ENCODE results near the gene CDAN1. TPM values are rescaled to one million over a fixed set of nuclear protein-coding genes. Genes with fewer than 3 reads are reported as not detected.

CDAN1 gene
- total RNA-seq, 1 experiment from 2014 or later: 16.4 TPM

DNA sequence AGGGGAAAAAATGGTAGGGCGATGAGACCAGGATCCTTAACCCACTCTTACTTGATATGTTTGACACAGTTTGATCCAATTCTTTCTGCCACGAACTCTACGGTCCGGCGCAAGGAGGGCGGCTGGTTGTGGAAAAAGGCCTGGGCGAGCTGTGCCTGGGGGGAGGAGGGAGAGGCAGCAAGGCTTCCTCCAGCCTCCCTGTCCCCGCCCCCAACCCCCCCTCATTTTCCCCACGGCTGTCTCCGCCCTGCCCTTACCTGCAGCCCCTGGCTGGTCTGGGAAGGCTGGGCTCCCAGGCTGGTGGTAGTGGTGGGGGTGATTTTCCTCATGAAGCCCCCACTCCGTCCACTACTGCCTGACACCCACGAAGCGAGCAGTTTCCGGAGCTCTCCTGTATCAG is 8.0 kb downstream of the CDAN1 start (continued):
- TF ChIP-seq RORB (CRISPR knock-in tag; IDR thresholded peaks at IDR 0.05): no peak
- TF ChIP-seq NR1H2 (CRISPR knock-in tag; IDR thresholded peaks at IDR 0.05): no peak
- TF ChIP-seq, protein P1, sequence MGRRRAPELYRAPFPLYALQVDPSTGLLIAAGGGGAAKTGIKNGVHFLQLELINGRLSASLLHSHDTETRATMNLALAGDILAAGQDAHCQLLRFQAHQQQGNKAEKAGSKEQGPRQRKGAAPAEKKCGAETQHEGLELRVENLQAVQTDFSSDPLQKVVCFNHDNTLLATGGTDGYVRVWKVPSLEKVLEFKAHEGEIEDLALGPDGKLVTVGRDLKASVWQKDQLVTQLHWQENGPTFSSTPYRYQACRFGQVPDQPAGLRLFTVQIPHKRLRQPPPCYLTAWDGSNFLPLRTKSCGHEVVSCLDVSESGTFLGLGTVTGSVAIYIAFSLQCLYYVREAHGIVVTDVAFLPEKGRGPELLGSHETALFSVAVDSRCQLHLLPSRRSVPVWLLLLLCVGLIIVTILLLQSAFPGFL (CRISPR knock-in tag; IDR thresholded peaks at IDR 0.05; ENCODE audit: borderline replicate concordance): no peak
- TF ChIP-seq JAZF1 (CRISPR knock-in tag; IDR thresholded peaks at IDR 0.05): no peak
- TF ChIP-seq, protein P2, sequence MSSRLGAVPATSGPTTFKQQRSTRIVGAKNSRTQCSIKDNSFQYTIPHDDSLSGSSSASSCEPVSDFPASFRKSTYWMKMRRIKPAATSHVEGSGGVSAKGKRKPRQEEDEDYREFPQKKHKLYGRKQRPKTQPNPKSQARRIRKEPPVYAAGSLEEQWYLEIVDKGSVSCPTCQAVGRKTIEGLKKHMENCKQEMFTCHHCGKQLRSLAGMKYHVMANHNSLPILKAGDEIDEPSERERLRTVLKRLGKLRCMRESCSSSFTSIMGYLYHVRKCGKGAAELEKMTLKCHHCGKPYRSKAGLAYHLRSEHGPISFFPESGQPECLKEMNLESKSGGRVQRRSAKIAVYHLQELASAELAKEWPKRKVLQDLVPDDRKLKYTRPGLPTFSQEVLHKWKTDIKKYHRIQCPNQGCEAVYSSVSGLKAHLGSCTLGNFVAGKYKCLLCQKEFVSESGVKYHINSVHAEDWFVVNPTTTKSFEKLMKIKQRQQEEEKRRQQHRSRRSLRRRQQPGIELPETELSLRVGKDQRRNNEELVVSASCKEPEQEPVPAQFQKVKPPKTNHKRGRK (CRISPR knock-in tag; IDR thresholded peaks at IDR 0.05; ENCODE audit: borderline replicate concordance): no peak
- TF ChIP-seq, protein P3, sequence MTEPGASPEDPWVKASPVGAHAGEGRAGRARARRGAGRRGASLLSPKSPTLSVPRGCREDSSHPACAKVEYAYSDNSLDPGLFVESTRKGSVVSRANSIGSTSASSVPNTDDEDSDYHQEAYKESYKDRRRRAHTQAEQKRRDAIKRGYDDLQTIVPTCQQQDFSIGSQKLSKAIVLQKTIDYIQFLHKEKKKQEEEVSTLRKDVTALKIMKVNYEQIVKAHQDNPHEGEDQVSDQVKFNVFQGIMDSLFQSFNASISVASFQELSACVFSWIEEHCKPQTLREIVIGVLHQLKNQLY (CRISPR knock-in tag; IDR thresholded peaks at IDR 0.05): no peak

DNA sequence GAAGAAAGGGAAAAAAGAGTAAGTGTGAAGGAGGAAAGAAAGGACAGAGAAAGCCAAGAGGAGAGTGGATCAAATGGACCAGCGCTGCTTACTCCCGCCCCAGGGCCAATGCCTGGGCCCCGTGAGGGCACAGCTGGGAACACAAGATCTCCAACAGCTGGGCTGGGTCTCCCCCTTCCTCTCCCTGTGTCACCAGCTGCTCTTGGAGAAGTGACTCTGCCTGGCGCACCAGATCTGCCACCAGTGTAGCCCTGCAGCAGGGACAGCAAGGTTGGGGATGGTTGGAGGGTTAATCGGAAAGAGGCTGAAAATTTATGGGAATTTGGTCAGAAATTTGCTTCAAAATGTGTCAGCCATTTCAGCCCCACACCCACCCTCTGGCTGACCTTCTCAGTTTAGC is 8.4 kb downstream of the CDAN1 start:
- Mint-ChIP-seq H3K36me3 (peaks cover 53% of the 10 kb centered on the region), H3K27ac (no peak overlapping the region), H3K4me3 (no peak overlapping the region), H3K9me3 (no peaks in the 10 kb centered on the region), H3K4me1 (peaks cover 17% of the 10 kb centered on the region), H3K27me3 (ENCODE audit: low read depth) (no peaks in the 10 kb centered on the region)
- ATAC-seq (no peak; the same call in 1 of the 2 replicates), DNase-seq (ENCODE audit: low spot score) (no peak)
- TF ChIP-seq SOX15 (CRISPR knock-in tag; IDR thresholded peaks at IDR 0.05): no peak
- TF ChIP-seq ZNF219 (CRISPR knock-in tag; IDR thresholded peaks at IDR 0.05; ENCODE audit: borderline replicate concordance): no peak
- TF ChIP-seq ZNF121 (CRISPR knock-in tag; IDR thresholded peaks at IDR 0.05): no peak
- TF ChIP-seq, protein P4, sequence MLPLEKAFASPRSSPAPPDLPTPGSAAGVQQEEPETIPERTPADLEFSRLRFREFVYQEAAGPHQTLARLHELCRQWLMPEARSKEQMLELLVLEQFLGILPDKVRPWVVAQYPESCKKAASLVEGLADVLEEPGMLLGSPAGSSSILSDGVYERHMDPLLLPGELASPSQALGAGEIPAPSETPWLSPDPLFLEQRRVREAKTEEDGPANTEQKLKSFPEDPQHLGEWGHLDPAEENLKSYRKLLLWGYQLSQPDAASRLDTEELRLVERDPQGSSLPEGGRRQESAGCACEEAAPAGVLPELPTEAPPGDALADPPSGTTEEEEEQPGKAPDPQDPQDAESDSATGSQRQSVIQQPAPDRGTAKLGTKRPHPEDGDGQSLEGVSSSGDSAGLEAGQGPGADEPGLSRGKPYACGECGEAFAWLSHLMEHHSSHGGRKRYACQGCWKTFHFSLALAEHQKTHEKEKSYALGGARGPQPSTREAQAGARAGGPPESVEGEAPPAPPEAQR (CRISPR knock-in tag; IDR thresholded peaks at IDR 0.05): no peak
- TF ChIP-seq, protein P5, sequence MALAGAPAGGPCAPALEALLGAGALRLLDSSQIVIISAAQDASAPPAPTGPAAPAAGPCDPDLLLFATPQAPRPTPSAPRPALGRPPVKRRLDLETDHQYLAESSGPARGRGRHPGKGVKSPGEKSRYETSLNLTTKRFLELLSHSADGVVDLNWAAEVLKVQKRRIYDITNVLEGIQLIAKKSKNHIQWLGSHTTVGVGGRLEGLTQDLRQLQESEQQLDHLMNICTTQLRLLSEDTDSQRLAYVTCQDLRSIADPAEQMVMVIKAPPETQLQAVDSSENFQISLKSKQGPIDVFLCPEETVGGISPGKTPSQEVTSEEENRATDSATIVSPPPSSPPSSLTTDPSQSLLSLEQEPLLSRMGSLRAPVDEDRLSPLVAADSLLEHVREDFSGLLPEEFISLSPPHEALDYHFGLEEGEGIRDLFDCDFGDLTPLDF (CRISPR knock-in tag; IDR thresholded peaks at IDR 0.05): no peak
- TF ChIP-seq GRHL2 (CRISPR knock-in tag; IDR thresholded peaks at IDR 0.05; ENCODE audit: insufficient replicate concordance, severe bottlenecking): no peak
- TF ChIP-seq ETV6 (CRISPR knock-in tag; IDR thresholded peaks at IDR 0.05): no peak
- TF ChIP-seq ESRRA (CRISPR knock-in tag; IDR thresholded peaks at IDR 0.05; ENCODE audit: borderline replicate concordance): no peak
- TF ChIP-seq FOXP1 (CRISPR knock-in tag; IDR thresholded peaks at IDR 0.05; ENCODE audit: borderline replicate concordance): no peak
- no peak for TF ChIP-seq RORB (CRISPR knock-in tag; IDR thresholded peaks at IDR 0.05)
- TF ChIP-seq, protein P3 (CRISPR knock-in tag; IDR thresholded peaks at IDR 0.05): no peak
- TF ChIP-seq ZNF317 (CRISPR knock-in tag; IDR thresholded peaks at IDR 0.05; ENCODE audit: borderline replicate concordance, low read depth): no peak
- TF ChIP-seq JUN (CRISPR knock-in tag; IDR thresholded peaks at IDR 0.05): no peak
- TF ChIP-seq, protein P6, sequence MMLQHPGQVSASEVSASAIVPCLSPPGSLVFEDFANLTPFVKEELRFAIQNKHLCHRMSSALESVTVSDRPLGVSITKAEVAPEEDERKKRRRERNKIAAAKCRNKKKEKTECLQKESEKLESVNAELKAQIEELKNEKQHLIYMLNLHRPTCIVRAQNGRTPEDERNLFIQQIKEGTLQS (CRISPR knock-in tag; conservative IDR thresholded peaks at IDR 0.05): no peak
- no peak for TF ChIP-seq GABPB1 (CRISPR knock-in tag; IDR thresholded peaks at IDR 0.05)
- TF ChIP-seq ZNF232 (CRISPR knock-in tag; IDR thresholded peaks at IDR 0.05): no peak
- TF ChIP-seq, protein P7, sequence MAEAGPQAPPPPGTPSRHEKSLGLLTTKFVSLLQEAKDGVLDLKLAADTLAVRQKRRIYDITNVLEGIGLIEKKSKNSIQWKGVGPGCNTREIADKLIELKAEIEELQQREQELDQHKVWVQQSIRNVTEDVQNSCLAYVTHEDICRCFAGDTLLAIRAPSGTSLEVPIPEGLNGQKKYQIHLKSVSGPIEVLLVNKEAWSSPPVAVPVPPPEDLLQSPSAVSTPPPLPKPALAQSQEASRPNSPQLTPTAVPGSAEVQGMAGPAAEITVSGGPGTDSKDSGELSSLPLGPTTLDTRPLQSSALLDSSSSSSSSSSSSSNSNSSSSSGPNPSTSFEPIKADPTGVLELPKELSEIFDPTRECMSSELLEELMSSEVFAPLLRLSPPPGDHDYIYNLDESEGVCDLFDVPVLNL (CRISPR knock-in tag; IDR thresholded peaks at IDR 0.05; ENCODE audit: borderline replicate concordance, low read depth): no peak
- TF ChIP-seq EMX1 (CRISPR knock-in tag; IDR thresholded peaks at IDR 0.05): no peak
- TF ChIP-seq JAZF1 (CRISPR knock-in tag; IDR thresholded peaks at IDR 0.05): no peak
- CTCF ChIA-PET: interaction anchor here (1.6 kb wide), 1 partner anchor 198 kb away, joined by 4 read pairs; no protein-coding TSS in a partner anchor
- POLR2A ChIA-PET: no interaction called here
